HEK293 (cell line): ENCODE results near the gene FPGS.
A peak's percentile ranks its signal among the peaks of the same experiment; 100 is the strongest.

Experiments used
- GLIS1 ChIP-seq: fragments of 450-650 bp; formaldehyde crosslinking; IDR thresholded peaks from 2 replicates; pipeline ENCODE4 v1.5.1; 2016; ENCODE audit warnings: missing biosample characterization, missing genetic modification characterization
- GLIS2 ChIP-seq: fragments of 450-650 bp; formaldehyde crosslinking; IDR thresholded peaks from 2 replicates; pipeline ENCODE4 v1.5.1; 2016; ENCODE audit warnings: missing biosample characterization, missing genetic modification characterization
- KLF10 ChIP-seq: fragments of 450-650 bp; IDR thresholded peaks from 2 replicates; pipeline ENCODE4 v1.5.1; 2018; ENCODE audit warnings: missing biosample characterization, mild to moderate bottlenecking, missing genetic modification characterization
- KLF9 ChIP-seq: fragments of 450-650 bp; formaldehyde crosslinking; IDR thresholded peaks from 2 replicates; pipeline ENCODE4 v1.5.1; 2016; ENCODE audit warnings: missing biosample characterization, missing genetic modification characterization, low read depth
- OSR2 ChIP-seq: fragments of 450-650 bp; formaldehyde crosslinking; IDR thresholded peaks from 2 replicates; pipeline ENCODE4 v1.5.1; 2016; ENCODE audit warnings: missing biosample characterization, missing genetic modification characterization
- SP2 ChIP-seq: fragments of 450-650 bp; formaldehyde crosslinking; IDR thresholded peaks from 2 replicates; pipeline ENCODE4 v1.5.1; 2016; ENCODE audit warnings: missing biosample characterization, missing genetic modification characterization
- SP3 ChIP-seq: fragments of 450-650 bp; formaldehyde crosslinking; IDR thresholded peaks from 2 replicates; pipeline ENCODE4 v1.5.1; 2016; ENCODE audit warnings: missing biosample characterization, missing genetic modification characterization
- WT1 ChIP-seq: fragments of 450-650 bp; formaldehyde crosslinking; IDR thresholded peaks from 2 replicates; pipeline ENCODE4 v1.5.1; 2016; ENCODE audit warnings: missing biosample characterization, missing genetic modification characterization
- ZBTB1 ChIP-seq: fragments of 450-650 bp; formaldehyde crosslinking; IDR thresholded peaks from 2 replicates; pipeline ENCODE4 v1.5.1; 2016; ENCODE audit warnings: missing biosample characterization, missing genetic modification characterization
- ZBTB20 ChIP-seq: fragments of 450-650 bp; formaldehyde crosslinking; IDR thresholded peaks from 2 replicates; pipeline ENCODE4 v1.5.1; 2016; ENCODE audit warnings: missing biosample characterization, missing genetic modification characterization
- ZBTB8A ChIP-seq: fragments of 450-650 bp; formaldehyde crosslinking; IDR thresholded peaks from 2 replicates; pipeline ENCODE4 v1.5.1; 2016; ENCODE audit warnings: missing biosample characterization, missing genetic modification characterization
- ZFHX2 ChIP-seq: fragments of 450-650 bp; formaldehyde crosslinking; conservative IDR thresholded peaks from 2 replicates; pipeline ENCODE4 v1.5.1; 2016; ENCODE audit warnings: missing biosample characterization, missing genetic modification characterization
- ZIC2 ChIP-seq: fragments of 450-650 bp; formaldehyde crosslinking; IDR thresholded peaks from 2 replicates; pipeline ENCODE4 v1.5.1; 2016; ENCODE audit warnings: missing biosample characterization, missing genetic modification characterization
- ZNF114 ChIP-seq: fragments of 450-650 bp; formaldehyde crosslinking; IDR thresholded peaks from 2 replicates; pipeline ENCODE4 v1.5.0; 2017; ENCODE audit warnings: missing biosample characterization, missing genetic modification characterization
- ZNF16 ChIP-seq: fragments of 450-650 bp; formaldehyde crosslinking; IDR thresholded peaks from 2 replicates; pipeline ENCODE4 v1.5.1; 2016; ENCODE audit warnings: low read depth, missing biosample characterization, missing genetic modification characterization
- ZNF2 ChIP-seq: fragments of 450-650 bp; formaldehyde crosslinking; IDR thresholded peaks from 2 replicates; pipeline ENCODE4 v1.5.1; 2016; ENCODE audit warnings: missing biosample characterization, missing genetic modification characterization
- ZNF211 ChIP-seq: fragments of 450-650 bp; formaldehyde crosslinking; IDR thresholded peaks from 2 replicates; pipeline ENCODE4 v1.5.1; 2016; ENCODE audit warnings: low read depth, missing biosample characterization, missing genetic modification characterization
- ZNF37A ChIP-seq: fragments of 450-650 bp; IDR thresholded peaks from 2 replicates; pipeline ENCODE4 v1.5.1; 2018; ENCODE audit warnings: missing biosample characterization, missing genetic modification characterization
- ZNF433 ChIP-seq: fragments of 450-650 bp; formaldehyde crosslinking; IDR thresholded peaks from 2 replicates; pipeline ENCODE4 v1.5.1; 2016; ENCODE audit warnings: missing biosample characterization, missing genetic modification characterization, low read depth
- ZNF768 ChIP-seq: fragments of 450-650 bp; formaldehyde crosslinking; IDR thresholded peaks from 2 replicates; pipeline ENCODE4 v1.5.1; 2018; ENCODE audit warnings: missing biosample characterization, mild to moderate bottlenecking, missing genetic modification characterization
- ZNF785 ChIP-seq: fragments of 450-650 bp; formaldehyde crosslinking; IDR thresholded peaks from 2 replicates; pipeline ENCODE4 v1.5.1; 2016; ENCODE audit warnings: missing biosample characterization, missing genetic modification characterization
- ZSCAN30 ChIP-seq: fragments of 450-650 bp; IDR thresholded peaks from 2 replicates; pipeline ENCODE4 v1.5.1; 2018; ENCODE audit warnings: missing biosample characterization, mild to moderate bottlenecking, missing genetic modification characterization, moderate library complexity
- ZXDB ChIP-seq: fragments of 450-650 bp; formaldehyde crosslinking; IDR thresholded peaks from 2 replicates; pipeline ENCODE4 v1.5.1; 2016; ENCODE audit warnings: missing biosample characterization, missing genetic modification characterization
- TF ChIP-seq, protein P1 (sequence below): fragments of 450-650 bp; formaldehyde crosslinking; IDR thresholded peaks from 2 replicates; pipeline ENCODE4 v1.5.1; 2016; ENCODE audit warnings: missing biosample characterization, missing genetic modification characterization, borderline replicate concordance
- TF ChIP-seq, protein P2 (sequence below): fragments of 450-650 bp; formaldehyde crosslinking; IDR thresholded peaks from 2 replicates; pipeline ENCODE4 v1.5.1; 2016; ENCODE audit warnings: missing biosample characterization, missing genetic modification characterization
- TF ChIP-seq, protein P3 (sequence below): fragments of 450-650 bp; formaldehyde crosslinking; IDR thresholded peaks from 2 replicates; pipeline ENCODE4 v1.5.1; 2016; ENCODE audit warnings: missing biosample characterization, missing genetic modification characterization
- TF ChIP-seq, protein P4 (sequence below): fragments of 450-650 bp; formaldehyde crosslinking; IDR thresholded peaks from 2 replicates; pipeline ENCODE4 v1.5.1; 2016; ENCODE audit warnings: missing biosample characterization, missing genetic modification characterization
- TF ChIP-seq, protein P5 (sequence below): fragments of 450-650 bp; formaldehyde crosslinking; IDR thresholded peaks from 2 replicates; pipeline ENCODE4 v1.5.1; 2017; ENCODE audit warnings: missing biosample characterization, missing genetic modification characterization

Gene FPGS

DNA sequence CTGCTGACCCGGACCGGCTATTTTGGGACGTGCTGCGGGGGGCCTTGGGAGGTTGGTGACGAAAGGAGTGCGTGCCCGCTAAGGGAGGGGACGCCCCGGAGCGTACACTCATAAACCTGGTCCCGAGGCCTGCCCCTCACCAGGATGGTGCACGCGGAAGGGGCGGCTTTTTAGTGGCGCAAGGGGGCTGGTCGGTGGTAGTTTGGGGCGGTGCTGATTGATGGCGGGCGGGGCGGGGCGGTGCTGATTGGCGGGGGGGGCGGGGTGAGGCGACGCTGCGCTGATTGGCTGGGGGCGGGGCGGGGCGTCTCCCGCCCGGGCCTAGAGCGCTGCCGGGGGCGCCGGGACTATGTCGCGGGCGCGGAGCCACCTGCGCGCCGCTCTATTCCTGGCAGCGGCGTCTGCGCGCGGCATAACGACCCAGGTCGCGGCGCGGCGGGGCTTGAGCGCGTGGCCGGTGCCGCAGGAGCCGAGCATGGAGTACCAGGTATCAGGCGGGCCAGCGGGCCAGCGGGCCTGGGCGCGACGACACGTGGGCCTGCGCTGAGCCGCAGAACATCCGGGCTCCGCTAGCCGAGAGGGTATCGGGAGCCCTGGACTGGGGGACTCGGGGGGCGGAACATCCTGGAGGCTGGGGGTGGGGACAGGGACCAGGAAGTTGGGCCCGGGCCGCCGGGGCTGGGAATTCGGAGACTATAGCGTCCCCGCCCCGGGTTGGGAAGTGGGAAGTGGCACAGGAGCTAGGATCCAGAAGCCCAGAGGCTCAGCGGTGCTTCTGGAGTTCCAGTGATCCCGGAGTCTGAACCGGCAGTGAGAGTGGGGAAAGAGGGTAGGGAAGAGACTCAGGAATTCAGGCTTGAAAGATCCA, at the start of gene FPGS (continued):
- TF ChIP-seq ZNF768 (tag by site-specific recombination) (no peak), ZNF37A (tag by site-specific recombination) (no peak), ZSCAN30 (tag by site-specific recombination) (peak; percentile 71; the same call in 1 of the 2 replicates), ZNF16 (tag by site-specific recombination) (no peak), ZNF211 (tag by site-specific recombination) (no peak), ZNF785 (no peak), ZBTB8A (peak; percentile 50), SP2 (tag by site-specific recombination) (peak; percentile 63), ZFHX2 (peak; percentile 28; the same call in 1 of the 2 replicates), KLF9 (tag by site-specific recombination) (peak; percentile 53; the same call in 1 of the 2 replicates), ZBTB20 (tag by site-specific recombination) (peak; percentile 93), ZNF433 (tag by site-specific recombination) (no peak), OSR2 (tag by site-specific recombination) (peak; percentile 54), ZNF114 (tag by site-specific recombination) (no peak), ZXDB (tag by site-specific recombination) (peak; percentile 53), KLF10 (peak; percentile 99), WT1 (tag by site-specific recombination) (peak; percentile 69; the same call in 1 of the 2 replicates), SP3 (tag by site-specific recombination) (peak; percentile 74), ZNF2 (tag by site-specific recombination) (no peak), GLIS1 (tag by site-specific recombination) (peak; percentile 93), ZIC2 (tag by site-specific recombination) (peak; percentile 87), GLIS2 (peak; percentile 71; the same call in 1 of the 2 replicates), ZBTB1 (tag by site-specific recombination) (no peak)
- TF ChIP-seq, protein P1, sequence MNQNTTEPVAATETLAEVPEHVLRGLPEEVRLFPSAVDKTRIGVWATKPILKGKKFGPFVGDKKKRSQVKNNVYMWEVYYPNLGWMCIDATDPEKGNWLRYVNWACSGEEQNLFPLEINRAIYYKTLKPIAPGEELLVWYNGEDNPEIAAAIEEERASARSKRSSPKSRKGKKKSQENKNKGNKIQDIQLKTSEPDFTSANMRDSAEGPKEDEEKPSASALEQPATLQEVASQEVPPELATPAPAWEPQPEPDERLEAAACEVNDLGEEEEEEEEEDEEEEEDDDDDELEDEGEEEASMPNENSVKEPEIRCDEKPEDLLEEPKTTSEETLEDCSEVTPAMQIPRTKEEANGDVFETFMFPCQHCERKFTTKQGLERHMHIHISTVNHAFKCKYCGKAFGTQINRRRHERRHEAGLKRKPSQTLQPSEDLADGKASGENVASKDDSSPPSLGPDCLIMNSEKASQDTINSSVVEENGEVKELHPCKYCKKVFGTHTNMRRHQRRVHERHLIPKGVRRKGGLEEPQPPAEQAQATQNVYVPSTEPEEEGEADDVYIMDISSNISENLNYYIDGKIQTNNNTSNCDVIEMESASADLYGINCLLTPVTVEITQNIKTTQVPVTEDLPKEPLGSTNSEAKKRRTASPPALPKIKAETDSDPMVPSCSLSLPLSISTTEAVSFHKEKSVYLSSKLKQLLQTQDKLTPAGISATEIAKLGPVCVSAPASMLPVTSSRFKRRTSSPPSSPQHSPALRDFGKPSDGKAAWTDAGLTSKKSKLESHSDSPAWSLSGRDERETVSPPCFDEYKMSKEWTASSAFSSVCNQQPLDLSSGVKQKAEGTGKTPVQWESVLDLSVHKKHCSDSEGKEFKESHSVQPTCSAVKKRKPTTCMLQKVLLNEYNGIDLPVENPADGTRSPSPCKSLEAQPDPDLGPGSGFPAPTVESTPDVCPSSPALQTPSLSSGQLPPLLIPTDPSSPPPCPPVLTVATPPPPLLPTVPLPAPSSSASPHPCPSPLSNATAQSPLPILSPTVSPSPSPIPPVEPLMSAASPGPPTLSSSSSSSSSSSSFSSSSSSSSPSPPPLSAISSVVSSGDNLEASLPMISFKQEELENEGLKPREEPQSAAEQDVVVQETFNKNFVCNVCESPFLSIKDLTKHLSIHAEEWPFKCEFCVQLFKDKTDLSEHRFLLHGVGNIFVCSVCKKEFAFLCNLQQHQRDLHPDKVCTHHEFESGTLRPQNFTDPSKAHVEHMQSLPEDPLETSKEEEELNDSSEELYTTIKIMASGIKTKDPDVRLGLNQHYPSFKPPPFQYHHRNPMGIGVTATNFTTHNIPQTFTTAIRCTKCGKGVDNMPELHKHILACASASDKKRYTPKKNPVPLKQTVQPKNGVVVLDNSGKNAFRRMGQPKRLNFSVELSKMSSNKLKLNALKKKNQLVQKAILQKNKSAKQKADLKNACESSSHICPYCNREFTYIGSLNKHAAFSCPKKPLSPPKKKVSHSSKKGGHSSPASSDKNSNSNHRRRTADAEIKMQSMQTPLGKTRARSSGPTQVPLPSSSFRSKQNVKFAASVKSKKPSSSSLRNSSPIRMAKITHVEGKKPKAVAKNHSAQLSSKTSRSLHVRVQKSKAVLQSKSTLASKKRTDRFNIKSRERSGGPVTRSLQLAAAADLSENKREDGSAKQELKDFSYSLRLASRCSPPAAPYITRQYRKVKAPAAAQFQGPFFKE (tag by site-specific recombination): no peak
- TF ChIP-seq, protein P2, sequence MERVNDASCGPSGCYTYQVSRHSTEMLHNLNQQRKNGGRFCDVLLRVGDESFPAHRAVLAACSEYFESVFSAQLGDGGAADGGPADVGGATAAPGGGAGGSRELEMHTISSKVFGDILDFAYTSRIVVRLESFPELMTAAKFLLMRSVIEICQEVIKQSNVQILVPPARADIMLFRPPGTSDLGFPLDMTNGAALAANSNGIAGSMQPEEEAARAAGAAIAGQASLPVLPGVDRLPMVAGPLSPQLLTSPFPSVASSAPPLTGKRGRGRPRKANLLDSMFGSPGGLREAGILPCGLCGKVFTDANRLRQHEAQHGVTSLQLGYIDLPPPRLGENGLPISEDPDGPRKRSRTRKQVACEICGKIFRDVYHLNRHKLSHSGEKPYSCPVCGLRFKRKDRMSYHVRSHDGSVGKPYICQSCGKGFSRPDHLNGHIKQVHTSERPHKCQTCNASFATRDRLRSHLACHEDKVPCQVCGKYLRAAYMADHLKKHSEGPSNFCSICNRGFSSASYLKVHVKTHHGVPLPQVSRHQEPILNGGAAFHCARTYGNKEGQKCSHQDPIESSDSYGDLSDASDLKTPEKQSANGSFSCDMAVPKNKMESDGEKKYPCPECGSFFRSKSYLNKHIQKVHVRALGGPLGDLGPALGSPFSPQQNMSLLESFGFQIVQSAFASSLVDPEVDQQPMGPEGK (tag by site-specific recombination): peak; percentile 60
- TF ChIP-seq, protein P3, sequence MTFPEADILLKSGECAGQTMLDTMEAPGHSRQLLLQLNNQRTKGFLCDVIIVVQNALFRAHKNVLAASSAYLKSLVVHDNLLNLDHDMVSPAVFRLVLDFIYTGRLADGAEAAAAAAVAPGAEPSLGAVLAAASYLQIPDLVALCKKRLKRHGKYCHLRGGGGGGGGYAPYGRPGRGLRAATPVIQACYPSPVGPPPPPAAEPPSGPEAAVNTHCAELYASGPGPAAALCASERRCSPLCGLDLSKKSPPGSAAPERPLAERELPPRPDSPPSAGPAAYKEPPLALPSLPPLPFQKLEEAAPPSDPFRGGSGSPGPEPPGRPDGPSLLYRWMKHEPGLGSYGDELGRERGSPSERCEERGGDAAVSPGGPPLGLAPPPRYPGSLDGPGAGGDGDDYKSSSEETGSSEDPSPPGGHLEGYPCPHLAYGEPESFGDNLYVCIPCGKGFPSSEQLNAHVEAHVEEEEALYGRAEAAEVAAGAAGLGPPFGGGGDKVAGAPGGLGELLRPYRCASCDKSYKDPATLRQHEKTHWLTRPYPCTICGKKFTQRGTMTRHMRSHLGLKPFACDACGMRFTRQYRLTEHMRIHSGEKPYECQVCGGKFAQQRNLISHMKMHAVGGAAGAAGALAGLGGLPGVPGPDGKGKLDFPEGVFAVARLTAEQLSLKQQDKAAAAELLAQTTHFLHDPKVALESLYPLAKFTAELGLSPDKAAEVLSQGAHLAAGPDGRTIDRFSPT: peak; percentile 59; the same call in 1 of the 2 replicates
- TF ChIP-seq, protein P4, sequence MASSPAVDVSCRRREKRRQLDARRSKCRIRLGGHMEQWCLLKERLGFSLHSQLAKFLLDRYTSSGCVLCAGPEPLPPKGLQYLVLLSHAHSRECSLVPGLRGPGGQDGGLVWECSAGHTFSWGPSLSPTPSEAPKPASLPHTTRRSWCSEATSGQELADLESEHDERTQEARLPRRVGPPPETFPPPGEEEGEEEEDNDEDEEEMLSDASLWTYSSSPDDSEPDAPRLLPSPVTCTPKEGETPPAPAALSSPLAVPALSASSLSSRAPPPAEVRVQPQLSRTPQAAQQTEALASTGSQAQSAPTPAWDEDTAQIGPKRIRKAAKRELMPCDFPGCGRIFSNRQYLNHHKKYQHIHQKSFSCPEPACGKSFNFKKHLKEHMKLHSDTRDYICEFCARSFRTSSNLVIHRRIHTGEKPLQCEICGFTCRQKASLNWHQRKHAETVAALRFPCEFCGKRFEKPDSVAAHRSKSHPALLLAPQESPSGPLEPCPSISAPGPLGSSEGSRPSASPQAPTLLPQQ (tag by site-specific recombination): peak; percentile 63
- TF ChIP-seq, protein P5, sequence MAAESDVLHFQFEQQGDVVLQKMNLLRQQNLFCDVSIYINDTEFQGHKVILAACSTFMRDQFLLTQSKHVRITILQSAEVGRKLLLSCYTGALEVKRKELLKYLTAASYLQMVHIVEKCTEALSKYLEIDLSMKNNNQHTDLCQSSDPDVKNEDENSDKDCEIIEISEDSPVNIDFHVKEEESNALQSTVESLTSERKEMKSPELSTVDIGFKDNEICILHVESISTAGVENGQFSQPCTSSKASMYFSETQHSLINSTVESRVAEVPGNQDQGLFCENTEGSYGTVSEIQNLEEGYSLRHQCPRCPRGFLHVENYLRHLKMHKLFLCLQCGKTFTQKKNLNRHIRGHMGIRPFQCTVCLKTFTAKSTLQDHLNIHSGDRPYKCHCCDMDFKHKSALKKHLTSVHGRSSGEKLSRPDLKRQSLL (tag by site-specific recombination): peak; percentile 60; the same call in 1 of the 2 replicates
